ENCODE results near the gene FAIM2.

- TF ChIP-seq, protein P1, sequence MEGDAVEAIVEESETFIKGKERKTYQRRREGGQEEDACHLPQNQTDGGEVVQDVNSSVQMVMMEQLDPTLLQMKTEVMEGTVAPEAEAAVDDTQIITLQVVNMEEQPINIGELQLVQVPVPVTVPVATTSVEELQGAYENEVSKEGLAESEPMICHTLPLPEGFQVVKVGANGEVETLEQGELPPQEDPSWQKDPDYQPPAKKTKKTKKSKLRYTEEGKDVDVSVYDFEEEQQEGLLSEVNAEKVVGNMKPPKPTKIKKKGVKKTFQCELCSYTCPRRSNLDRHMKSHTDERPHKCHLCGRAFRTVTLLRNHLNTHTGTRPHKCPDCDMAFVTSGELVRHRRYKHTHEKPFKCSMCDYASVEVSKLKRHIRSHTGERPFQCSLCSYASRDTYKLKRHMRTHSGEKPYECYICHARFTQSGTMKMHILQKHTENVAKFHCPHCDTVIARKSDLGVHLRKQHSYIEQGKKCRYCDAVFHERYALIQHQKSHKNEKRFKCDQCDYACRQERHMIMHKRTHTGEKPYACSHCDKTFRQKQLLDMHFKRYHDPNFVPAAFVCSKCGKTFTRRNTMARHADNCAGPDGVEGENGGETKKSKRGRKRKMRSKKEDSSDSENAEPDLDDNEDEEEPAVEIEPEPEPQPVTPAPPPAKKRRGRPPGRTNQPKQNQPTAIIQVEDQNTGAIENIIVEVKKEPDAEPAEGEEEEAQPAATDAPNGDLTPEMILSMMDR (conservative IDR thresholded peaks at IDR 0.05; ENCODE audit: low read depth in 2 of 2) = no peak
- TF ChIP-seq STAT1 (IDR thresholded peaks at IDR 0.05; ENCODE audit: unreplicated experiment) = no peak
These were observed 33.2 kb upstream of the FAIM2 start for GRCh38 chr12:49936925-49937324.

Measured in GM23338 (cell line).